GM23338 (cell line): ENCODE results near the gene ARMH1. TPM values are rescaled to one million over a fixed set of nuclear protein-coding genes. Genes with fewer than 3 reads are reported as not detected.

Source experiments
- ATAC-seq: fragments of 200-7000 bp; cut with Tn5 transposase; 3 replicates; pipeline ENCODE4 v1.9.1; 2020
- DNase-seq: peaks from one replicate; pipeline ENCODE4 v3.0.0-alpha.2; 2015; ENCODE audit warnings: low spot score
- H2AFZ ChIP-seq: fragments of 200-600 bp; sonication (generic); 2 replicates; pipeline ENCODE4 v1.8.0; 2016; ENCODE audit warnings: antibody characterized with exemption, mild to moderate bottlenecking, moderate library complexity
- H3F3A ChIP-seq: fragments of 200-600 bp; sonication (generic); replicated peaks from 2 replicates; pipeline ENCODE4 v1.8.0; 2017; ENCODE audit warnings: antibody characterized with exemption, mixed run types, low read depth
- H3K27ac ChIP-seq: fragments of 200-600 bp; sonication (generic); 2 replicates; pipeline ENCODE4 v1.6.1; 2016; ENCODE audit warnings: low read depth
- H3K27me3 ChIP-seq: fragments of 200-600 bp; sonication (generic); 2 replicates; pipeline ENCODE4 v1.8.0; 2016; ENCODE audit warnings: mild to moderate bottlenecking, mixed run types, moderate library complexity; ENCODE audit not compliant: insufficient read depth
- H3K36me3 ChIP-seq: fragments of 200-600 bp; sonication (generic); 2 replicates; pipeline ENCODE4 v1.8.0; 2016; ENCODE audit warnings: mild to moderate bottlenecking; ENCODE audit not compliant: insufficient read depth
- H3K4me1 ChIP-seq: fragments of 200-600 bp; sonication (generic); 2 replicates; pipeline ENCODE4 v1.8.0; 2016; ENCODE audit warnings: mild to moderate bottlenecking, moderate library complexity; ENCODE audit not compliant: insufficient read depth
- H3K4me2 ChIP-seq: fragments of 200-600 bp; sonication (generic); 2 replicates; pipeline ENCODE4 v1.7.1; 2017; ENCODE audit warnings: mixed run types
- H3K4me3 ChIP-seq: fragments of 200-600 bp; sonication (generic); 2 replicates; pipeline ENCODE4 v1.6.1; 2016; ENCODE audit warnings: mixed run types
- H3K79me2 ChIP-seq: fragments of 200-600 bp; sonication (generic); replicated peaks from 2 replicates; pipeline ENCODE4 v1.8.0; 2017; ENCODE audit warnings: mild to moderate bottlenecking; ENCODE audit not compliant: insufficient read depth
- H3K9me2 ChIP-seq: fragments of 200-600 bp; sonication (generic); 2 replicates; pipeline ENCODE4 v1.8.0; 2017; ENCODE audit not compliant: insufficient read depth
- H4K20me1 ChIP-seq: fragments of 200-600 bp; sonication (generic); replicated peaks from 2 replicates; pipeline ENCODE4 v1.8.0; 2017; ENCODE audit warnings: mild to moderate bottlenecking; ENCODE audit not compliant: insufficient read depth
- H3K27ac Mint-ChIP-seq: 2 replicates; pipeline ENCODE4 v1.8.0; 2020; ENCODE audit warnings: inconsistent platforms, mild to moderate bottlenecking, moderate library complexity, mixed read lengths
- H3K27me3 Mint-ChIP-seq: 3 replicates; pipeline ENCODE4 v1.8.0; 2022; ENCODE audit warnings: low read depth, mild to moderate bottlenecking, moderate library complexity, mixed read lengths, inconsistent platforms; ENCODE audit not compliant: insufficient read depth, poor library complexity
- H3K36me3 Mint-ChIP-seq: 3 replicates; pipeline ENCODE4 v1.8.0; 2021; ENCODE audit warnings: low read depth, mild to moderate bottlenecking, inconsistent platforms, moderate library complexity, mixed read lengths
- H3K4me1 Mint-ChIP-seq: 3 replicates; pipeline ENCODE4 v1.8.0; 2020; ENCODE audit warnings: mild to moderate bottlenecking, inconsistent platforms, mixed read lengths
- H3K4me3 Mint-ChIP-seq: 3 replicates; pipeline ENCODE4 v1.8.0; 2021; ENCODE audit warnings: moderate library complexity, mild to moderate bottlenecking, inconsistent platforms, mixed read lengths
- H3K9me3 Mint-ChIP-seq: 3 replicates; pipeline ENCODE4 v1.8.0; 2020; ENCODE audit warnings: moderate library complexity, mild to moderate bottlenecking, inconsistent platforms, mixed read lengths
- CREB1 ChIP-seq: fragments of 250-450 bp; sonication (Bioruptor Pico); IDR thresholded peaks from 2 replicates; pipeline ENCODE4 v1.5.0; 2020; ENCODE audit warnings: low read depth, mild to moderate bottlenecking, moderate library complexity
- EZH2 ChIP-seq: fragments of 200-600 bp; sonication (generic); IDR thresholded peaks from one replicate; pipeline ENCODE4 v1.8.0; 2017; ENCODE audit warnings: antibody characterized with exemption, mild to moderate bottlenecking, low read depth; ENCODE audit not compliant: unreplicated experiment
- EZH2phosphoT487 ChIP-seq: fragments of 200-600 bp; sonication (generic); IDR thresholded peaks from one replicate; pipeline ENCODE4 v1.8.1; 2018; ENCODE audit warnings: antibody characterized with exemption; ENCODE audit not compliant: unreplicated experiment
- JUNB ChIP-seq: IDR thresholded peaks from one replicate; pipeline ENCODE4 v1.6.1; 2016; ENCODE audit warnings: antibody characterized with exemption; ENCODE audit not compliant: unreplicated experiment
- NANOG ChIP-seq: IDR thresholded peaks from 2 replicates; pipeline ENCODE4 v1.6.1; 2016; ENCODE audit warnings: antibody characterized with exemption, borderline replicate concordance
- POLR2AphosphoS5 ChIP-seq: IDR thresholded peaks from 2 replicates; pipeline ENCODE4 v1.6.1; 2016; ENCODE audit warnings: antibody characterized with exemption, low read depth
- ZNF114 ChIP-seq: fragments of 250-450 bp; sonication (Bioruptor Pico); IDR thresholded peaks from 2 replicates; pipeline ENCODE4 v1.5.0; 2020; ENCODE audit warnings: mild to moderate bottlenecking, moderate library complexity
- ZNF331 ChIP-seq: fragments of 250-450 bp; sonication (Bioruptor Pico); IDR thresholded peaks from 2 replicates; pipeline ENCODE4 v1.5.0; 2020; ENCODE audit warnings: low read depth, mild to moderate bottlenecking, moderate library complexity
- polyA plus RNA-seq: library from polyadenylated mRNA; unstranded; fragments of >200 nt; fragmentation: Nextera tagmentation; extraction: Ambion mirVana; gene quantifications from 2 replicates; pipeline ENCODE4 v1.2.1, GENCODE V29; 2016
- total RNA-seq: library from RNA; depleted of rRNA; stranded (reverse); fragments of >200 nt; shearing (Covaris generic); gene quantifications from 2 replicates; pipeline ENCODE4 v1.2.3, GENCODE V29; 2014
- TF ChIP-seq, protein P1 (sequence below): IDR thresholded peaks from one replicate; pipeline ENCODE4 v1.6.1; 2018; ENCODE audit warnings: antibody characterized with exemption; ENCODE audit not compliant: unreplicated experiment
- TF ChIP-seq, protein P2 (sequence below): IDR thresholded peaks from 2 replicates; pipeline ENCODE4 v1.6.1; 2016; ENCODE audit warnings: antibody characterized with exemption
- TF ChIP-seq, protein P3 (sequence below), 2 experiments: fragments of 200-600 bp in 1 of 2; sonication (generic) in 1 of 2; conservative IDR thresholded peaks; 2 replicates each; pipeline versions ENCODE4 v1.5.1 to v1.6.1; 2016 to 2017; ENCODE audit warnings: antibody characterized with exemption in 2 of 2, low read depth in 2 of 2, mild to moderate bottlenecking in 2 of 2, moderate library complexity in 1 of 2

The ARMH1 gene
- total and polyA plus RNA-seq, 2 experiments from 2014 or later, result 0.31 TPM; not detected in 1

DNA sequence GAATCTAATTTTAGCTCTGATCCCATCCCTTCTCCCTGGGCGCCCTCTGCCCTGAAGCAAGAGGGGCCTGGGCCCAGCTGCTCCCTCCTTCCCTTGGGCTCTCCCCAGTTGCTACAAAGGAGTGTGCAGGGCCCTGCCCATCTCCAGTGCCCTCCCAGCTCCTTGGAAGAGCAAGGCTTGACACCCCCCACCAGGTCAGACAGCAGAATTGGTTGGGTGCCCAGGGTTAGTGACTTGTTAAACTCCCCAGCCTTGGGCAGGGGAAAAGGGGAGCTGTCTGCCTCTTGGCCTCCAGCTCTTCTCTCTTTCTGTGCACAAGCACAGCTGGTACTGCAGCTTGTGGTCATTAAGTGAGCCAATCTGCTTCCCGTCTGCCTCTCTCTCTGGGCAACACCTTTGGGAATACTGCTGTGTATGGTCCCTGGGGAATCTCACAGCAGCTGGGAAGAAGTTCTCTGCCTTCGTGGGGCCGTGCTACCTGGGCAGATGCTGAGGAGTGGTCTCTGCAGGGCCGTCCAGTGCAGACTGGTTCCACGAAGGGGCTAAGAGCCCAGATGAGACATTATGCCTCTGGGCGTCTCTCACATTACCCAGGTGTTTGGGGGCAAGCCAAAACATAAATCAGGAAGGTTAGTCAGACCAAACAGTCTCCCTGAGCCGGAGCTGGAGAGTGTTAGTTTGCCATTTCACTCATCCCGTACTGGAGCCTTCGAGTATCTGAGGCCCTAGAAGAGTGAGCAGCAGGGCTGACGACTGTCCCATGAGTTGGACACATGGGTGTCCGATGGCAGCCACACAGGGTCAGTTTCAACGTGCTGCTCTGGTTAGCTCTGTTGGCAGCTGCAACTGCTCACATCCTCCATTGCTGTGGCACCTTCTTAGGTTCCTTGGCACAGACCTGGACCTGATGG lies 37.6 kb upstream of the ARMH1 start (continued):
- TF ChIP-seq, protein P1, sequence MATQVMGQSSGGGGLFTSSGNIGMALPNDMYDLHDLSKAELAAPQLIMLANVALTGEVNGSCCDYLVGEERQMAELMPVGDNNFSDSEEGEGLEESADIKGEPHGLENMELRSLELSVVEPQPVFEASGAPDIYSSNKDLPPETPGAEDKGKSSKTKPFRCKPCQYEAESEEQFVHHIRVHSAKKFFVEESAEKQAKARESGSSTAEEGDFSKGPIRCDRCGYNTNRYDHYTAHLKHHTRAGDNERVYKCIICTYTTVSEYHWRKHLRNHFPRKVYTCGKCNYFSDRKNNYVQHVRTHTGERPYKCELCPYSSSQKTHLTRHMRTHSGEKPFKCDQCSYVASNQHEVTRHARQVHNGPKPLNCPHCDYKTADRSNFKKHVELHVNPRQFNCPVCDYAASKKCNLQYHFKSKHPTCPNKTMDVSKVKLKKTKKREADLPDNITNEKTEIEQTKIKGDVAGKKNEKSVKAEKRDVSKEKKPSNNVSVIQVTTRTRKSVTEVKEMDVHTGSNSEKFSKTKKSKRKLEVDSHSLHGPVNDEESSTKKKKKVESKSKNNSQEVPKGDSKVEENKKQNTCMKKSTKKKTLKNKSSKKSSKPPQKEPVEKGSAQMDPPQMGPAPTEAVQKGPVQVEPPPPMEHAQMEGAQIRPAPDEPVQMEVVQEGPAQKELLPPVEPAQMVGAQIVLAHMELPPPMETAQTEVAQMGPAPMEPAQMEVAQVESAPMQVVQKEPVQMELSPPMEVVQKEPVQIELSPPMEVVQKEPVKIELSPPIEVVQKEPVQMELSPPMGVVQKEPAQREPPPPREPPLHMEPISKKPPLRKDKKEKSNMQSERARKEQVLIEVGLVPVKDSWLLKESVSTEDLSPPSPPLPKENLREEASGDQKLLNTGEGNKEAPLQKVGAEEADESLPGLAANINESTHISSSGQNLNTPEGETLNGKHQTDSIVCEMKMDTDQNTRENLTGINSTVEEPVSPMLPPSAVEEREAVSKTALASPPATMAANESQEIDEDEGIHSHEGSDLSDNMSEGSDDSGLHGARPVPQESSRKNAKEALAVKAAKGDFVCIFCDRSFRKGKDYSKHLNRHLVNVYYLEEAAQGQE, result no peak
- TF ChIP-seq NANOG, result no peak

DNA sequence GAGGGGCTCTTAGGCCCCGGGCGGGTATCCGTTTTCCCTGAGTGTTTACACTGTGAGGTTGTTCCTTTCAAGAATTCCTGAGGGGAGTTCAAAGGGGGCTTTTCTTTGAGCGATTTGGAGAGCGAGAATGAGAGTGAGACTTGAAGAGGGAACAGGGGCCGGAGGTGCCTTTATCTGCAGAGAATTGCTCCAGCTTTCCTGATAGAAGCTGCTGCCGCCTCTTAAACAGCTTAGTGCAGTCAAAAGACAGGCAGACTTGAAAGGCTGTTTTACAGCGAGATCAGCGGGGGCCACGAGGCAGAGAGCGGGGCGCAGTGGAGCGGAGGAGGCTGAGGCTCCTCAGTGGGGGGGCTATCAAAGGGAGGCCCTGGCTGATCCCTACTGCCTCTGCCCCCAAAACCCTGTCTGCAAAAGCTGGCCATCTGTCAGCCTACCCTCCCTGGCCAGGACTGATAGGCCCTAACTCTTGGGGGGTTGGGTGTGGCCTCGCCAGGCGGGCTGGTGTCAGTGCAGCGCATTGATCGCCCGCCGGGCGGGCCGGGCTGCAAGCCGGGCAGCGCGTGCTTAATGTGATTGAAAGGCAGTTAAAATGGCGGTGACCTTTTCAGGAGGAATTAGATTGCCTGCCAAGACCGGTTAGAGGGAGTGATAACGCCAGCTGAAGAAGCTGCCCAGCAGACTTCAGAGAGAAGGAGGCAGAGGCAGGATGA lies 36.7 kb upstream of the ARMH1 start:
- H3K4me1 Mint-ChIP-seq, result peaks cover 8% of the 10 kb centered on the region; the same call in 2 of the 3 replicates
- no peaks in the 10 kb centered on the region for H3K9me2 ChIP-seq
- H3K27ac Mint-ChIP-seq, result no peak overlapping the region
- H3K27me3 ChIP-seq, result no peaks in the 10 kb centered on the region
- DNase-seq, result no peak
- H2AFZ ChIP-seq, result no peak overlapping the region
- peaks cover 19% of the 10 kb centered on the region for H3F3A ChIP-seq
- no peaks in the 10 kb centered on the region for H3K9me3 Mint-ChIP-seq
- TF ChIP-seq JUNB (no peak), EZH2 (no peak), NANOG (no peak), ZNF331 (CRISPR knock-in tag) (no peak), POLR2AphosphoS5 (no peak), EZH2phosphoT487 (no peak), CREB1 (no peak), ZNF114 (CRISPR knock-in tag) (no peak)
- TF ChIP-seq, protein P2, sequence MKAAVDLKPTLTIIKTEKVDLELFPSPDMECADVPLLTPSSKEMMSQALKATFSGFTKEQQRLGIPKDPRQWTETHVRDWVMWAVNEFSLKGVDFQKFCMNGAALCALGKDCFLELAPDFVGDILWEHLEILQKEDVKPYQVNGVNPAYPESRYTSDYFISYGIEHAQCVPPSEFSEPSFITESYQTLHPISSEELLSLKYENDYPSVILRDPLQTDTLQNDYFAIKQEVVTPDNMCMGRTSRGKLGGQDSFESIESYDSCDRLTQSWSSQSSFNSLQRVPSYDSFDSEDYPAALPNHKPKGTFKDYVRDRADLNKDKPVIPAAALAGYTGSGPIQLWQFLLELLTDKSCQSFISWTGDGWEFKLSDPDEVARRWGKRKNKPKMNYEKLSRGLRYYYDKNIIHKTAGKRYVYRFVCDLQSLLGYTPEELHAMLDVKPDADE, result no peak
- TF ChIP-seq, protein P1, result no peak
- TF ChIP-seq, protein P3, sequence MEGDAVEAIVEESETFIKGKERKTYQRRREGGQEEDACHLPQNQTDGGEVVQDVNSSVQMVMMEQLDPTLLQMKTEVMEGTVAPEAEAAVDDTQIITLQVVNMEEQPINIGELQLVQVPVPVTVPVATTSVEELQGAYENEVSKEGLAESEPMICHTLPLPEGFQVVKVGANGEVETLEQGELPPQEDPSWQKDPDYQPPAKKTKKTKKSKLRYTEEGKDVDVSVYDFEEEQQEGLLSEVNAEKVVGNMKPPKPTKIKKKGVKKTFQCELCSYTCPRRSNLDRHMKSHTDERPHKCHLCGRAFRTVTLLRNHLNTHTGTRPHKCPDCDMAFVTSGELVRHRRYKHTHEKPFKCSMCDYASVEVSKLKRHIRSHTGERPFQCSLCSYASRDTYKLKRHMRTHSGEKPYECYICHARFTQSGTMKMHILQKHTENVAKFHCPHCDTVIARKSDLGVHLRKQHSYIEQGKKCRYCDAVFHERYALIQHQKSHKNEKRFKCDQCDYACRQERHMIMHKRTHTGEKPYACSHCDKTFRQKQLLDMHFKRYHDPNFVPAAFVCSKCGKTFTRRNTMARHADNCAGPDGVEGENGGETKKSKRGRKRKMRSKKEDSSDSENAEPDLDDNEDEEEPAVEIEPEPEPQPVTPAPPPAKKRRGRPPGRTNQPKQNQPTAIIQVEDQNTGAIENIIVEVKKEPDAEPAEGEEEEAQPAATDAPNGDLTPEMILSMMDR (conservative IDR thresholded peaks at IDR 0.05; ENCODE audit: low read depth in 2 of 2), result no peak
- ATAC-seq, result no peak
- H3K4me3 Mint-ChIP-seq, result no peak overlapping the region
- peaks cover 24% of the 10 kb centered on the region for H3K36me3 ChIP-seq
- no peak overlapping the region for H3K27ac ChIP-seq
- no peak overlapping the region for H3K4me2 ChIP-seq
- peaks cover 2% of the 10 kb centered on the region for H3K4me1 ChIP-seq
- peaks cover 22% of the 10 kb centered on the region for H4K20me1 ChIP-seq
- H3K36me3 Mint-ChIP-seq, result peaks cover 92% of the 10 kb centered on the region
- peaks cover 21% of the 10 kb centered on the region for H3K79me2 ChIP-seq
- H3K27me3 Mint-ChIP-seq, result peaks cover 4% of the 10 kb centered on the region
- no peak overlapping the region for H3K4me3 ChIP-seq
